Nephron progenitor cell (in vitro differentiated cells): ENCODE data around the gene PPM1L.

Source experiments
- DNase-seq: peaks from one replicate; pipeline ENCODE4 v3.0.0; 2021
- H3K27ac Mint-ChIP-seq: 2 replicates; pipeline ENCODE4 v1.8.0; 2021; ENCODE audit warnings: mild to moderate bottlenecking, moderate library complexity, mixed read lengths
- H3K27me3 Mint-ChIP-seq: 2 replicates; pipeline ENCODE4 v1.8.0; 2021; ENCODE audit warnings: mild to moderate bottlenecking, low read depth, mixed read lengths; ENCODE audit not compliant: poor library complexity
- H3K36me3 Mint-ChIP-seq: 2 replicates; pipeline ENCODE4 v1.8.0; 2021; ENCODE audit warnings: low read depth, mixed read lengths
- H3K4me1 Mint-ChIP-seq: 2 replicates; pipeline ENCODE4 v1.8.0; 2021; ENCODE audit warnings: mixed read lengths
- H3K4me3 Mint-ChIP-seq: 2 replicates; pipeline ENCODE4 v1.8.0; 2021; ENCODE audit warnings: mild to moderate bottlenecking, moderate library complexity, mixed read lengths
- H3K9me3 Mint-ChIP-seq: 2 replicates; pipeline ENCODE4 v1.8.0; 2021; ENCODE audit warnings: mild to moderate bottlenecking, moderate library complexity, mixed read lengths
- CTCF ChIP-seq: fragments of 200-600 bp; sonication (generic); IDR thresholded peaks from 2 replicates; pipeline ENCODE4 v1.5.0; 2021; ENCODE audit warnings: antibody characterized with exemption

PPM1L gene

DNA sequence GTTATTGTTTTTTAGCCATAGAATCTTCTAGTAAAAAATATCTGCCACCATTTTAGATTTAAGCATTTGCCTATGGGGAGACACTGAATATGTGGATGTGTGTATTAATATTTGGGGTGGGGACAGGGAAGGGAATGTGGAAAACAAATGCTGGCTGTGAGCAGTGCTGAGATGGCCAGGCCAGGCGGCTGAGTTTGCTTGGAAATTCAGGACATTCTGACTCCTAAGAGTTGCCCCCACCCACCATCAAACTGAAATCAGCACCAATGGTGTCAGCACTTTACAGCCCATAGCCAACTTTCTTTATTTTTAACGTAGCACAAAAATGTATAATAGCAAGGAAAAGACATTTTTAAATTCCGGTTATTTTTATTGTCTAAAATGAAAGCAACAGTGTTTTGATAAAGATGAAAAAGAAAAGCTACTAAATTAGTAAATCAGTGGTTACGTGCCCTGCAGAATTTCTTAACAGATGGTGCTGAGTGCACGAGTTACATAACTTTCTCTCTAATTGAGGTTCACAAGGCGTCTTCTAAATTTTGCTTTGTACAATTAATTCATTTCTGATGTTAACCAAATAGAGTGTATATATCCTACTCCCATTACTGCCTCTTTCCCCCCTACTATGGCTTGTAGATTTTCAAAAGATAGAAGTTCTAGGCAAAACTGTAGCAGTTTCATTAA lies 315.1 kb downstream of the PPM1L start:
- no peak overlapping the region for H3K4me3 Mint-ChIP-seq
- no peak for DNase-seq
- H3K27ac Mint-ChIP-seq: no peak overlapping the region
- no peaks in the 10 kb centered on the region for H3K27me3 Mint-ChIP-seq
- no peaks in the 10 kb centered on the region for H3K36me3 Mint-ChIP-seq
- no peaks in the 10 kb centered on the region for H3K4me1 Mint-ChIP-seq
- no peaks in the 10 kb centered on the region for H3K9me3 Mint-ChIP-seq
- TF ChIP-seq CTCF: no peak

DNA sequence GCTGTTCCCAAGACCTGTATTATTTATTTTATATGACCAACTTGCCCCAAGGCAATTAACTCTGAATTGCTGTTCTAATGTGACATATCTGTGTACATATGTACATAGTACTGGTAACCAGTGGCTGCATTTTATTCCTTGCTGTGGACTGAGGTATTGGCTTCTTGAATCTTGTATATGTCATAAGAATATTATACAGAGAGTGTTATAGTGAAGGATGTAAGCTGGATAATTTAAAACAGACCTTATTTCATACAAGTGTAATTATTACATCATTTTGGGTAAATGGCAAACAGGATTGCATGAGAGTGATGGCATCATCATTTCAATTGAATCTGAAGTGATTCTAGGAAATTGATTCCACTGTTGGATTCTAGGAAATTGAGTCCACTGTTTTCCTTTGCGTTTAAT lies 316.2 kb downstream of the PPM1L start:
- DNase-seq: no peak
- Mint-ChIP-seq H3K4me1 (no peaks in the 10 kb centered on the region), H3K27ac (no peak overlapping the region), H3K9me3 (no peaks in the 10 kb centered on the region), H3K4me3 (no peak overlapping the region), H3K27me3 (no peaks in the 10 kb centered on the region), H3K36me3 (no peaks in the 10 kb centered on the region)
- no peak for TF ChIP-seq CTCF

- Mint-ChIP-seq H3K27me3 (no peaks in the 10 kb centered on the region), H3K4me3 (no peak overlapping the region), H3K4me1 (no peaks in the 10 kb centered on the region), H3K27ac (no peak overlapping the region), H3K36me3 (no peaks in the 10 kb centered on the region), H3K9me3 (no peaks in the 10 kb centered on the region)
- no peak for TF ChIP-seq CTCF
- DNase-seq: no peak
Observed at GRCh38 chr3:161072751-161073150, 316.7 kb downstream of the PPM1L start.

GRCh38 chr3:161073181-161073580 lies 317.1 kb downstream of the PPM1L start:
- TF ChIP-seq CTCF: no peak
- H3K4me3 Mint-ChIP-seq: no peak overlapping the region
- no peaks in the 10 kb centered on the region for H3K4me1 Mint-ChIP-seq
- no peaks in the 10 kb centered on the region for H3K36me3 Mint-ChIP-seq
- no peaks in the 10 kb centered on the region for H3K9me3 Mint-ChIP-seq
- H3K27me3 Mint-ChIP-seq: no peaks in the 10 kb centered on the region
- H3K27ac Mint-ChIP-seq: no peak overlapping the region
- DNase-seq: no peak

DNA sequence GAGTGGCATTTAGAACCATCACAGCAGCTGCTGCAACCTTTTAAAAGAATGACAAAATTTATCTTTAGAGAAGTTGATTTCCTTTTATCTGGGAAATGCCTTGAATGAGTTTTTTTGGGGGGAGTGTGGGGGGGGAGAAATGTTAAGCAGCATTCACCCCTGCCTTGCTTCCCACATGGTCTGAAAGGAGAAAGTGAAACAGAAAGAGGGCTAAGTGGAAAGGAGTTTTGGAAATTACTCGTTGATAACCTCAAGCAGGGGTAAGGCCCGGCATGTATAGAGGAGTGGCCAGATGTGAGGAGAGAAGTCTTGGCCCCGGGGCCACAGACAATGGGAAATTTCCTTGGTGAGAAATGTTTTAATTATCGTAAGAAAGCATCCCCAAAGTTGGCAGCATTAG lies 325.6 kb downstream of the PPM1L start:
- DNase-seq: no peak

More for the DNA sequence above, 325.6 kb downstream of the PPM1L start:
- H3K27me3 Mint-ChIP-seq: no peaks in the 10 kb centered on the region
- TF ChIP-seq CTCF: no peak
- no peak overlapping the region for H3K4me3 Mint-ChIP-seq
- H3K36me3 Mint-ChIP-seq: peaks cover 13% of the 10 kb centered on the region
- no peaks in the 10 kb centered on the region for H3K9me3 Mint-ChIP-seq
- no peaks in the 10 kb centered on the region for H3K4me1 Mint-ChIP-seq
- H3K27ac Mint-ChIP-seq: no peak overlapping the region
